Fibroblast of lung (primary cell): ENCODE measurements around the gene DMRT2. TPM values are rescaled to one million over a fixed set of nuclear protein-coding genes. Genes with fewer than 3 reads are reported as not detected.

Source experiments
- DNase-seq, 2 donors: peaks; one replicate each; pipeline versions ENCODE4 v3.0.0 to v3.0.0-alpha.2; 2010; ENCODE audit warnings: low read depth in 2 of 2
- H2AFZ ChIP-seq: 2 replicates; pipeline ENCODE4 v1.5.1; 2012; ENCODE audit warnings: low read length, control low read depth, inconsistent platforms
- H3K27ac ChIP-seq: 2 replicates; pipeline ENCODE4 v1.5.1; 2011; ENCODE audit warnings: low read length, control low read depth; ENCODE audit not compliant: insufficient read depth
- H3K27me3 ChIP-seq: 2 replicates; pipeline ENCODE4 v1.5.1; 2011; ENCODE audit warnings: mild to moderate bottlenecking, low read length; ENCODE audit not compliant: control insufficient read depth, insufficient read depth
- H3K36me3 ChIP-seq: 2 replicates; pipeline ENCODE4 v1.5.1; 2011; ENCODE audit warnings: low read length; ENCODE audit not compliant: control insufficient read depth, insufficient read depth
- H3K4me1 ChIP-seq: 2 replicates; pipeline ENCODE4 v1.5.1; 2011; ENCODE audit warnings: low read length; ENCODE audit not compliant: control insufficient read depth, insufficient read depth; ENCODE audit errors: extremely low read depth
- H3K4me2 ChIP-seq: 2 replicates; pipeline ENCODE4 v1.5.1; 2011; ENCODE audit warnings: low read length, control low read depth; ENCODE audit not compliant: insufficient read depth; ENCODE audit errors: extremely low read depth
- H3K4me3 ChIP-seq, 4 experiments: fragments of 200-600 bp in 1 of 4; sonication (generic) in 1 of 4; replicated peaks in 1 of 4; 2 replicates each; pipeline ENCODE4 v1.5.1; 2011 to 2016; ENCODE audit warnings: low read length in 4 of 4, low read depth in 3 of 4, mild to moderate bottlenecking in 3 of 4, control low read depth in 2 of 4, inconsistent platforms in 1 of 4, mixed read lengths in 1 of 4; ENCODE audit not compliant: insufficient read depth in 1 of 4; ENCODE audit errors: control extremely low read depth in 1 of 4
- H3K79me2 ChIP-seq: 2 replicates; pipeline ENCODE4 v1.5.1; 2012; ENCODE audit warnings: mild to moderate bottlenecking, low read length, inconsistent platforms; ENCODE audit not compliant: control insufficient read depth, insufficient read depth
- H3K9ac ChIP-seq: 2 replicates; pipeline ENCODE4 v1.5.1; 2011; ENCODE audit warnings: mild to moderate bottlenecking, low read length, control low read depth; ENCODE audit not compliant: insufficient read depth
- H3K9me3 ChIP-seq: 2 replicates; pipeline ENCODE4 v1.5.1; 2012; ENCODE audit warnings: low read depth, low read length; ENCODE audit not compliant: control insufficient read depth, insufficient read depth
- H4K20me1 ChIP-seq: 2 replicates; pipeline ENCODE4 v1.5.1; 2011; ENCODE audit warnings: low read length; ENCODE audit not compliant: control insufficient read depth, insufficient read depth; ENCODE audit errors: extremely low read depth
- CTCF ChIP-seq, 2 donors: IDR thresholded peaks in 1 of 2; conservative IDR thresholded peaks in 1 of 2; 1 replicate in 1 of 2; 2 replicates in 1 of 2; pipeline ENCODE4 v1.5.1; 2011 to 2012; ENCODE audit warnings: low read length in 2 of 2, control low read depth in 1 of 2, inconsistent platforms in 1 of 2, low read depth in 1 of 2, mild to moderate bottlenecking in 1 of 2
- EZH2 ChIP-seq: IDR thresholded peaks from 2 replicates; pipeline ENCODE4 v1.5.1; 2012; ENCODE audit warnings: low read length, control low read depth, mild to moderate bottlenecking; ENCODE audit errors: missing control alignments
- polyA plus RNA-seq, 2 donors: library from polyadenylated mRNA; depleted of rRNA in 1 of 2; stranded (reverse) in 1 of 2; unstranded in 1 of 2; fragments of >200 nt; gene quantifications; 2 replicates each; pipeline ENCODE4 v1.2.1, GENCODE V29; 2011 to 2012; ENCODE audit warnings: missing spikeins in 1 of 2
- total RNA-seq: library from RNA; depleted of rRNA; stranded (reverse); fragments of >200 nt; gene quantifications from 2 replicates; pipeline ENCODE4 v1.2.1, GENCODE V29; 2014

The DMRT2 gene
- total and polyA plus RNA-seq, 2 donors (not counting 1 experiment from before 2014, with no cell fraction given), result 0.16 TPM; not detected in 1

GRCh38 chr9:1053986-1054425 lies 3.8 kb downstream of the DMRT2 start:
- DNase-seq, result no peak
- no peak overlapping the region for H3K9ac ChIP-seq
- no peaks in the 10 kb centered on the region for H3K4me1 ChIP-seq
- no peaks in the 10 kb centered on the region for H3K36me3 ChIP-seq
- no peak overlapping the region for H3K4me2 ChIP-seq
- H3K27me3 ChIP-seq, result peaks cover 15% of the 10 kb centered on the region
- no peaks in the 10 kb centered on the region for H3K9me3 ChIP-seq
- H3K4me3 ChIP-seq, result no peak overlapping the region
- no peak overlapping the region for H3K27ac ChIP-seq
- no peaks in the 10 kb centered on the region for H3K79me2 ChIP-seq
- TF ChIP-seq CTCF (conservative IDR thresholded peaks at IDR 0.05 in 1 of 2, IDR thresholded peaks at IDR 0.05 in 1 of 2; ENCODE audit: low read depth in 1 of 2, low read length in 2 of 2) (no peak), EZH2 (no peak)
- no peaks in the 10 kb centered on the region for H4K20me1 ChIP-seq
- no peak overlapping the region for H2AFZ ChIP-seq

DNA sequence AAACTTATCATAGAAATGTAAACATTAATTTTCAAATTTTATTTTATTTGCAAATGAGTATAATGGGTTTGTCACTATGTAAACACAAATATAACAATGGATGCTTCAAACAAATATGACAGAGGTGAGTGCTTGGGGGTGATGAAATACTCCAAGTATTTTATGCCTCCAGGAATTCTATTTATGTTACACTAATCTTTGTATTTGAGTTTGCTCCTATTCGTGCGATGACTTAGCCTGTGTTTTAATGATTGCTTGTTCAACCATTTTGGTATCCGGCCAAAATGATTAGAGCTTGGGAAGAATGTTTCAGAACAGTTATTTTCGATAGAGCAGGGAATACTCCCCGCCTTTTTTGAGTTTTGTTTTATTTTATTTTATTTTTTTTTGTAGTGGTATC lies 5.0 kb downstream of the DMRT2 start:
- peaks cover 13% of the 10 kb centered on the region for H3K27me3 ChIP-seq
- H3K27ac ChIP-seq, result no peak overlapping the region
- no peaks in the 10 kb centered on the region for H3K4me1 ChIP-seq
- H3K79me2 ChIP-seq, result no peaks in the 10 kb centered on the region
- H3K36me3 ChIP-seq, result no peaks in the 10 kb centered on the region
- no peak for TF ChIP-seq EZH2
- no peak for TF ChIP-seq CTCF (conservative IDR thresholded peaks at IDR 0.05 in 1 of 2, IDR thresholded peaks at IDR 0.05 in 1 of 2; ENCODE audit: low read depth in 1 of 2, low read length in 2 of 2)
- H3K9me3 ChIP-seq, result no peaks in the 10 kb centered on the region
- H2AFZ ChIP-seq, result no peak overlapping the region
- H3K4me3 ChIP-seq, result no peak overlapping the region
- H3K9ac ChIP-seq, result no peak overlapping the region
- no peak for DNase-seq
- no peaks in the 10 kb centered on the region for H4K20me1 ChIP-seq
- no peak overlapping the region for H3K4me2 ChIP-seq

DNA sequence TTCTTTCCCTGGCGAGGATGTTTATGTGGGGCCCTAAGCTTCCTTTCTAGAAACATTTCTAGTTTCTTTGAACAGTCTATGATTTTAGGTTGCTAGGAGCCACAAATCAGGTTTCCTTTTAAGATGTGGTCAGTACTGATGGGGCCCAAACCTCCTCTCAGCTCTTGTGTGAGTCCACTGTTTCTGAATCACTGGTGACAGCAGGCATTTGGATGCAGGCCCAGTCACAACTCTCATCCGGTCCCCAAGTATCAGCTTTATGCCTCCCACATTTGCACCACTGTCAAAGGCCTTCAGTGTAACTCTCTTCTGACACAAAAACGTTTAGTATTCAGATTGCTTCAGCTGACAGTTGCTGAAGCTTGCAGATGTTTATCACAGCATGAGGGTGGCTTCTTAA lies 7.8 kb downstream of the DMRT2 start:
- H3K4me3 ChIP-seq, result no peak overlapping the region
- no peaks in the 10 kb centered on the region for H3K4me1 ChIP-seq
- TF ChIP-seq CTCF (conservative IDR thresholded peaks at IDR 0.05 in 1 of 2, IDR thresholded peaks at IDR 0.05 in 1 of 2; ENCODE audit: low read depth in 1 of 2, low read length in 2 of 2) (no peak), EZH2 (no peak)
- no peak overlapping the region for H3K4me2 ChIP-seq
- DNase-seq, result no peak
- no peak overlapping the region for H3K9ac ChIP-seq
- no peaks in the 10 kb centered on the region for H3K9me3 ChIP-seq
- H4K20me1 ChIP-seq, result no peaks in the 10 kb centered on the region
- H3K27ac ChIP-seq, result no peak overlapping the region
- no peaks in the 10 kb centered on the region for H3K36me3 ChIP-seq
- H2AFZ ChIP-seq, result no peak overlapping the region
- H3K27me3 ChIP-seq, result no peaks in the 10 kb centered on the region
- H3K79me2 ChIP-seq, result no peaks in the 10 kb centered on the region
